ENCODE data around the gene BRCA1. TPM values are rescaled to one million over a fixed set of nuclear protein-coding genes. Genes with fewer than 3 reads are reported as not detected.
"Not testable (repeated sequence)": the region's sequence is repeated elsewhere in the genome, so short reads cannot be mapped to it uniquely, and the experiment has no call there.

BRCA1 gene
- total RNA-seq, 6 experiments from 2014 or later = 3.1 to 6.7 (median 3.9) TPM

DNA sequence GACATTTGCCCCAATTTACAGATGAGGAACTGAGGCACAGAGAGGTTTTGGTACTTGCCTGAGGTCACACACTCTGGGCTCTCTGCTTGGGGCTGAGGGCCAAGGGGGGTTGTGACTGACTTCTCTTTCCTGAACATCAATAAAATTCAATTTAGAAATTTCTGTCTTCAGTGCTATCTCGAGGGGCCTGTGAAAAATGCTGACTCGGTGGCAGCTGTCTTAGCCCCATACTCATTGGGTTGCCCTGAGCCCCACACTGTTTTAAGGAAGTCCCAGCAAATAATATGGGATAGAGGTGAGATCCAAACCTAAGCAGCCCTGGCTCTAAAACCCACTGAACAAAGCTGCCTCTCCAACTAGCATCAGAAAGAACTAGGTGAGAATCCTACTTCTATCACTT is 7.0 kb upstream of the BRCA1 start:
- no peaks in the 10 kb centered on the region for H3K27me3 ChIP-seq
- H3K27ac ChIP-seq = no peak overlapping the region
- H3K4me3 ChIP-seq = no peak overlapping the region
- ATAC-seq = no peak
- WGBS (ENCODE audit: insufficient coverage, low coverage, low lambda C conversion rate, missing lambda C conversion rate) = 83% methylated on average over 1 of the region's 2 CpGs
- no peaks in the 10 kb centered on the region for H3K9me3 ChIP-seq
- TF ChIP-seq, protein P1, sequence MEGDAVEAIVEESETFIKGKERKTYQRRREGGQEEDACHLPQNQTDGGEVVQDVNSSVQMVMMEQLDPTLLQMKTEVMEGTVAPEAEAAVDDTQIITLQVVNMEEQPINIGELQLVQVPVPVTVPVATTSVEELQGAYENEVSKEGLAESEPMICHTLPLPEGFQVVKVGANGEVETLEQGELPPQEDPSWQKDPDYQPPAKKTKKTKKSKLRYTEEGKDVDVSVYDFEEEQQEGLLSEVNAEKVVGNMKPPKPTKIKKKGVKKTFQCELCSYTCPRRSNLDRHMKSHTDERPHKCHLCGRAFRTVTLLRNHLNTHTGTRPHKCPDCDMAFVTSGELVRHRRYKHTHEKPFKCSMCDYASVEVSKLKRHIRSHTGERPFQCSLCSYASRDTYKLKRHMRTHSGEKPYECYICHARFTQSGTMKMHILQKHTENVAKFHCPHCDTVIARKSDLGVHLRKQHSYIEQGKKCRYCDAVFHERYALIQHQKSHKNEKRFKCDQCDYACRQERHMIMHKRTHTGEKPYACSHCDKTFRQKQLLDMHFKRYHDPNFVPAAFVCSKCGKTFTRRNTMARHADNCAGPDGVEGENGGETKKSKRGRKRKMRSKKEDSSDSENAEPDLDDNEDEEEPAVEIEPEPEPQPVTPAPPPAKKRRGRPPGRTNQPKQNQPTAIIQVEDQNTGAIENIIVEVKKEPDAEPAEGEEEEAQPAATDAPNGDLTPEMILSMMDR (IDR thresholded peaks at IDR 0.05) = no peak
- TF ChIP-seq POLR2A (IDR thresholded peaks at IDR 0.05) = no peak
- peaks cover 0 to 43% (median 7%) of the 10 kb centered on the region in 4 donors for H3K4me1 ChIP-seq
- intact Hi-C loops (cut with DNase I) = no loop called here
- DNase-seq = no peak
- peaks cover 0 to 12% (median 0%) of the 10 kb centered on the region in 4 donors for H3K36me3 ChIP-seq

DNA sequence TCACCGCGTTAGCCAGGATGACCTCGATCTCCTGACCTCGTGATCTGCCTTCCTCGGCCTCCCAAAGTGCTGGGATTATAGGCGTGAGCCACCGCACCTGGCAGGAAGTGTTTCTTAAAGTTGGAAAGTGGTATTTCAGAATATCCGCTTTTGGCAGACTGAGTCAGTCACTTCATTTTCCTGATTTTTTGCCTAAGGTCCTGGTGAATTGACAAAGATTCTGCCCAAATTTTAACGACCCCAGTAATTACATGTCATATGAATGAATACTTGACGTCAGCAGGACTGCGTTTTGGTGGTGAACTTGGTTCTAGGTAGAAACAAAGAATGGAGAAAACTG is 4.5 kb upstream of the BRCA1 start:
- ATAC-seq (no peak), DNase-seq (no peak)
- 66% methylated on average over 11 of the region's 11 CpGs for WGBS (ENCODE audit: insufficient coverage, low coverage, low lambda C conversion rate, missing lambda C conversion rate)
- TF ChIP-seq POLR2A (IDR thresholded peaks at IDR 0.05) = no peak
- TF ChIP-seq, protein P1 (IDR thresholded peaks at IDR 0.05) = no peak
- H3K36me3 ChIP-seq = peaks cover 0 to 12% (median 0%) of the 10 kb centered on the region in 4 donors
- no peaks in the 10 kb centered on the region for H3K27me3 ChIP-seq
- peak overlapping the region; percentile 1 to 29 (median 11) for H3K27ac ChIP-seq
- intact Hi-C loops (cut with DNase I) = loop anchor here in 1 of 2 donors (10.0 kb wide), 1 partner anchor 135 kb away; the partner anchor contains the start of gene RPL27
- peaks cover 0 to 42% (median 9%) of the 10 kb centered on the region in 4 donors for H3K4me1 ChIP-seq
- no peak overlapping the region for H3K4me3 ChIP-seq
- H3K9me3 ChIP-seq = no peaks in the 10 kb centered on the region

DNA sequence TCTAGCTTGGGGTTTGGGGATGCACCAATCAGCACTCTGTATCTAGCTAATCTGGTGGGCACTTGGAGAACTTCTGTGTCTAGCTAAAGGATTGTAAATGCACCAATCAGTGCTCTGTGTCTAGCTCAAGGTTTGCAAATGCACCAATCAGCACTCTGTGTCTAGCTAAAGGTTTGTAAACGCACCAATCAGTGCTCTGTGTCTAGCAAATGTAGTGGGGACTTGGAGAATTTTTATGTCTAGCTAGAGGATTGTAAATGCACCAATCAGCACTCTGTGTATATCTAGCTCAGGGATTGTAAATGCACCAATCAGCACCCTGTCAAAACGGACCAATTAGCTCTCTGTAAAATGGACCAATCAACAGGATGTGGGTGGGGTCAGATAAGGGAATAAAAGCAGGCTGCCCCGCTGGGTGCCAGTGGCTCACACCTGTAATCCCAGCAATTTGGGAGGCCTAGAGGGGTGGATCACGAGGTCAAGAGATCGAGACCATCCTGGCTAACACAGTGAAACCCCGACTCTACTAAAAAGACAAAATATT is 2.2 kb upstream of the BRCA1 start:
- 100% methylated on average over 3 of the region's 6 CpGs for WGBS (ENCODE audit: insufficient coverage, low coverage, low lambda C conversion rate, missing lambda C conversion rate)
- intact Hi-C loops (cut with DNase I) = loop anchor here in 1 of 2 donors (10.0 kb wide), 1 partner anchor 133 kb away; the partner anchor contains the start of gene RPL27
- not testable (repeated sequence) for H3K4me3 ChIP-seq, H3K27ac ChIP-seq, DNase-seq, H3K36me3 ChIP-seq, H3K9me3 ChIP-seq, H3K27me3 ChIP-seq, ATAC-seq
- peaks cover 0 to 21% (median 3%) of the 10 kb centered on the region in 4 donors for H3K4me1 ChIP-seq

DNA sequence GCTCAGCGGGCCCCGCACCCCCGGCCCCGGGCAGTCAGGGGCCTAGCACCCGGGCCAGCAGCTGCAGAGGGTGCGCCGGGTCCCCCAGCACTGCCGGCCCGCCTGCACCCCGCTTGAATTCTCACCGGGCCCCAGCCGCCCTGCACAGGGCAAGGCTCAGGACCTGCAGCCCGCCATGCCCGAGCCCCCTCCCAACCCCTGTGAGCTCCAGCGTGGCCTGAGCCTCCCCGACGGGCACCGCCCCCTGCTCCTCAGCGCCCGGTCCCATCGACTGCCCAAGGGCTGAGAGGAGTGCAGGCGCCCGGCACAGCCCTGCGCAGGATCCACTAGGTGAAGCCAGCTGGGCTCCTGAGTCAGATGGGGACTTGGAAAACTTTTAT is 1.7 kb upstream of the BRCA1 start:
- WGBS (ENCODE audit: insufficient coverage, low coverage, low lambda C conversion rate, missing lambda C conversion rate) = no CpG with 5 or more reads among the region's 24 CpGs
- Histone ChIP-seq H3K27me3 (no peaks in the 10 kb centered on the region), H3K4me3 (no peak overlapping the region), H3K36me3 (peaks cover 0 to 4% (median 0%) of the 10 kb centered on the region in 4 donors), H3K27ac (no peak overlapping the region), H3K4me1 (peaks cover 0 to 21% (median 3%) of the 10 kb centered on the region in 4 donors), H3K9me3 (no peaks in the 10 kb centered on the region)
- intact Hi-C loops (cut with DNase I) = loop anchor here in 1 of 2 donors (10.0 kb wide), 1 partner anchor 132 kb away; the partner anchor contains the start of gene RPL27
- DNase-seq (no peak), ATAC-seq (no peak)
- TF ChIP-seq, protein P1 (IDR thresholded peaks at IDR 0.05) = no peak
- TF ChIP-seq POLR2A (IDR thresholded peaks at IDR 0.05) = no peak

Measured in right lobe of liver (tissue), 6 donors.